Measurements from ENCODE around the gene IKZF4.
"Not testable (repeated sequence)": the region's sequence is repeated elsewhere in the genome, so short reads cannot be mapped to it uniquely, and the experiment has no call there.

Gene IKZF4

GRCh38 chr12:56038022-56038655, 17.3 kb downstream of the IKZF4 start:
- DNase-seq (ENCODE audit: low read depth, low spot score): no peak
- H3K36me3 ChIP-seq (ENCODE audit: control insufficient read depth, insufficient read depth, low read length): peaks cover 12% of the 10 kb centered on the region
- no peaks in the 10 kb centered on the region; the same call in 1 of the 2 replicates for H3K4me1 ChIP-seq (ENCODE audit: control insufficient read depth, insufficient read depth, low read length)
- no peak overlapping the region for H3K27ac ChIP-seq (ENCODE audit: low read length)
- no peaks in the 10 kb centered on the region for H3K27me3 ChIP-seq (ENCODE audit: control insufficient read depth, insufficient read depth, low read length)
- no peaks in the 10 kb centered on the region for H3K9me3 ChIP-seq (ENCODE audit: control insufficient read depth, insufficient read depth, low read length)
- no peak overlapping the region for H3K4me3 ChIP-seq (ENCODE audit: low read length)
- WGBS (ENCODE audit: insufficient coverage, insufficient read length): 100% methylated on average over 1 of the region's 2 CpGs

- no CpG with 5 or more reads among the region's 1 CpG for WGBS (ENCODE audit: insufficient coverage, insufficient read length)
- DNase-seq (ENCODE audit: low read depth, low spot score): no peak
- no peaks in the 10 kb centered on the region; the same call in none of the 2 replicates for H3K4me1 ChIP-seq (ENCODE audit: control insufficient read depth, insufficient read depth, low read length)
- no peaks in the 10 kb centered on the region for H3K27me3 ChIP-seq (ENCODE audit: control insufficient read depth, insufficient read depth, low read length)
- H3K27ac ChIP-seq (ENCODE audit: low read length): no peak overlapping the region
- H3K4me3 ChIP-seq (ENCODE audit: low read length): no peak overlapping the region
- H3K36me3 ChIP-seq (ENCODE audit: control insufficient read depth, insufficient read depth, low read length): peaks cover 12% of the 10 kb centered on the region
- H3K9me3 ChIP-seq (ENCODE audit: control insufficient read depth, insufficient read depth, low read length): no peaks in the 10 kb centered on the region
Observed at GRCh38 chr12:56040151-56040550, 19.3 kb downstream of the IKZF4 start.

DNA sequence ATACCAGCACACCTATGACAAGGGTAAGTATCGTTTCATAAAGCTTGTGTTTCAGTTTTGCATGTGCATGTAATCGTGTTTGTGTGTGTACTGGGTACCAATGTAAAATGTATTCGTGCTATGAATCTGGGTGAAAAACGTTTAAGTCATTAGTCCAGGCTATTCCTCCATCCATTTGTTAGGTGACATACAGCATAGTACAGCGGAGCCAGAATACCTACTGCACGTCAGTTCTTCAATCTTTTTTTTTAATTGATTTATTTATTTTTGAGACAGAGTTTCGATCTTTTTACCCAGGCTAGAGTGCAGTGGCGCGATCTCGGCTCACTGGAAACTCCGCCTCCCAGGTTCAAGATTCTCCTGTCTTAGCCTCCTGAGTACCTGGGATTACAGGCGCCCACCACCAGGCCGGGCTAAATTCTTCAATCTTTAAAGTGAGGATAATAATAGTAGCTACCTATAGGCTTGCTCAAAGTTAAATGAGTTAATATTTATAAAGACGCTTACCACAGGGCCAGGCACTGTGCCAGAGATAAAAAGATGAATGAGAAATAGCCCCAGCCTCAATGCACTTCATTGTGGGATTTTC, 20.2 kb downstream of the IKZF4 start:
- peaks cover 10% of the 10 kb centered on the region; the same call in 1 of the 2 replicates for H3K36me3 ChIP-seq (ENCODE audit: control insufficient read depth, insufficient read depth, low read length)
- H3K9me3 ChIP-seq (ENCODE audit: control insufficient read depth, insufficient read depth, low read length): no peaks in the 10 kb centered on the region
- H3K4me1 ChIP-seq (ENCODE audit: control insufficient read depth, insufficient read depth, low read length): no peaks in the 10 kb centered on the region; the same call in 1 of the 2 replicates
- no peaks in the 10 kb centered on the region for H3K27me3 ChIP-seq (ENCODE audit: control insufficient read depth, insufficient read depth, low read length)
- no peak overlapping the region for H3K27ac ChIP-seq (ENCODE audit: low read length)
- no peak for DNase-seq (ENCODE audit: low read depth, low spot score)
- H3K4me3 ChIP-seq (ENCODE audit: low read length): peak overlapping the region; percentile 14; the same call in 1 of the 2 replicates
- WGBS (ENCODE audit: insufficient coverage, insufficient read length): no CpG with 5 or more reads among the region's 14 CpGs

DNA sequence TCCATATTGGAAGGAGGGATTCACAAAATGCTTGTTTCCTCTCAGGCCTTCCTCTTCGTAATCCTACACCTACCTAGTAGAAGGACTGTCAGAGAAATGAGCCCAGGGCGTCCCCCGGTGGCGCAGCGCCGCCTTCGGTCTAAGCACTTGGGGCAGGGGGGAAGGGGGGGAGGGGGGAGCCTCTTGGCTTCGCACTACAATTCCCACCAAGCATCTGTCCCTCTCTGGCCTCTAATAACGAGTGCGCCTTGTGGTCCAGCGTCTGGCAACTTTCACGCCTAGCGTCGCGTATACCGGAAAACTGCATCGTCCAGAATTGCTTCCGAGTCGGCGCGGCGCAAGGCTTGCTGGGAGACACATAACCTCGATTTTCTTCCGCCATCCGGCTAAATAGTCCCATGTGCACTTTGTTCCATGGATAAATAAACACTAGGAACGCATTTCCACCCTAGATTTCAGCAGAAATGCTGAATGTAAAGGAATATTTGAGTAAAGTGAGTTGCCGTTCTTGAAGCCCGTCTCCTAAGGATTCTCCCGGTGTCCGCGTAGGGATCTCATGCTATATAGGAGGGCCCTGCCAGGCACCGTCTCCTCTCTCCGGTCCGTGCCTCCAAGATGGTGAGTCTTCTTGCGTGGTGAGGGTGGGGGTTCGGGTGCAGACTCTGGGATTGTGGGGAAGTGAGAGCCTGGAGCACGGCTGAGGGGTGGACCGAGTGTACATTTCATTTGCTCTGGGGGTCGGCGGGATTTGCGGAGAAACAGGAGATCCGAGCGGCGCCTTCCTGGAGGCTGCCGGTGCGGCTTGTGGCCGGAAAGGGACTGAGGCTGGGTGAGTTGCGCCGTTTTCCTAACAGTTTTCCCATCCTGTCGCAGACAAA, 20.9 kb downstream of the IKZF4 start, which contains the start of gene RPS26:
TSS of gene RPS26 (plus strand) at position 367 of the 878 bp plus-strand sequence. CDS start at position 616, 249 bp downstream.
- no peaks in the 10 kb centered on the region; the same call in 1 of the 2 replicates for H3K4me1 ChIP-seq (ENCODE audit: control insufficient read depth, insufficient read depth, low read length)
- peaks cover 10% of the 10 kb centered on the region; the same call in 1 of the 2 replicates for H3K36me3 ChIP-seq (ENCODE audit: control insufficient read depth, insufficient read depth, low read length)
- DNase-seq (ENCODE audit: low read depth, low spot score): peak; percentile 99
- no peak within 1 kb of the TSS for H3K27ac ChIP-seq (ENCODE audit: low read length)
- H3K27me3 ChIP-seq (ENCODE audit: control insufficient read depth, insufficient read depth, low read length): no peaks in the 10 kb centered on the region
- H3K9me3 ChIP-seq (ENCODE audit: control insufficient read depth, insufficient read depth, low read length): no peaks in the 10 kb centered on the region
- no CpG with 5 or more reads among the region's 50 CpGs for WGBS (ENCODE audit: insufficient coverage, insufficient read length)
- H3K4me3 ChIP-seq (ENCODE audit: low read length): peak within 1 kb of the TSS; percentile 90

DNA sequence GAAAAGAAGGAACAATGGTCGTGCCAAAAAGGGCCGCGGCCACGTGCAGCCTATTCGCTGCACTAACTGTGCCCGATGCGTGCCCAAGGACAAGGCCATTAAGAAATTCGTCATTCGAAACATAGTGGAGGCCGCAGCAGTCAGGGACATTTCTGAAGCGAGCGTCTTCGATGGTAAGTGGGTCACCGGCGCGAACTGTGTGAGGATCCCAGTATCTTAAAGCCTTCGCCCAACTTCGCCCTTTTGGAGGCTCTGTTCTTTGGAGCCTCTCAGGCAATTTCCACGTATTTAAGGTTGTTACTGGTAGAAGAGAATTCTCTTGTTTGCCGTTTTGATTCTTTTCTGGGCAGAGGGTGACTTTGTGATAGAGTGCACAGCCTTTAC, 21.6 kb downstream of the IKZF4 start:
- not testable (repeated sequence) for H3K4me1 ChIP-seq (ENCODE audit: control insufficient read depth, insufficient read depth, low read length); DNase-seq (ENCODE audit: low read depth, low spot score); H3K27ac ChIP-seq (ENCODE audit: low read length); H3K27me3 ChIP-seq (ENCODE audit: control insufficient read depth, insufficient read depth, low read length); H3K9me3 ChIP-seq (ENCODE audit: control insufficient read depth, insufficient read depth, low read length)
- peak overlapping the region; percentile 90 for H3K4me3 ChIP-seq (ENCODE audit: low read length)
- peaks cover 10% of the 10 kb centered on the region; the same call in 1 of the 2 replicates for H3K36me3 ChIP-seq (ENCODE audit: control insufficient read depth, insufficient read depth, low read length)
- no CpG with 5 or more reads among the region's 20 CpGs for WGBS (ENCODE audit: insufficient coverage, insufficient read length)

DNA sequence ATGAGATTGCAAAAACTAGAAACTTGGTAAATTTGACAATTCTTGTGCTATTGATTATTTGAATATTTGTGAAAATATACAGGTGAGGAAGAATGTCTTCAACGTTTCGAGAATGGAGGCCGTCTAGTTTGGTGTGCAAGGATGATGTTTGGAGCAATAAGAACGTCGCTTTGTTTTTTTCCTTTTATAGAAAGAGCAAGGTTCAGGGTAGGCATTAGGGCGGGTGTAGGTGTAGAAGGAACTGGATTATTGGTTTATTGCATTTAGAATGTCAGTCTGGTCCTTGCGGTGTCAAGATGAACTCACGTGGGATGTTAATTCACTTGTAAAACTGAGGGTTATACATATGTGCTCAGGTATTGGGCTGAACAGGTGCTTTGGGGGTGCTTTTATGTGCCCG, 22.0 kb downstream of the IKZF4 start:
- Histone ChIP-seq H3K4me3 (ENCODE audit: low read length) (peak overlapping the region; percentile 90; the same call in 1 of the 2 replicates), H3K36me3 (ENCODE audit: control insufficient read depth, insufficient read depth, low read length) (peaks cover 10% of the 10 kb centered on the region; the same call in 1 of the 2 replicates), H3K27me3 (ENCODE audit: control insufficient read depth, insufficient read depth, low read length) (no peaks in the 10 kb centered on the region), H3K4me1 (ENCODE audit: control insufficient read depth, insufficient read depth, low read length) (no peaks in the 10 kb centered on the region; the same call in 1 of the 2 replicates), H3K27ac (ENCODE audit: low read length) (no peak overlapping the region), H3K9me3 (ENCODE audit: control insufficient read depth, insufficient read depth, low read length) (no peaks in the 10 kb centered on the region)
- WGBS (ENCODE audit: insufficient coverage, insufficient read length): 100% methylated on average over 2 of the region's 9 CpGs
- no peak for DNase-seq (ENCODE audit: low read depth, low spot score)

DNA sequence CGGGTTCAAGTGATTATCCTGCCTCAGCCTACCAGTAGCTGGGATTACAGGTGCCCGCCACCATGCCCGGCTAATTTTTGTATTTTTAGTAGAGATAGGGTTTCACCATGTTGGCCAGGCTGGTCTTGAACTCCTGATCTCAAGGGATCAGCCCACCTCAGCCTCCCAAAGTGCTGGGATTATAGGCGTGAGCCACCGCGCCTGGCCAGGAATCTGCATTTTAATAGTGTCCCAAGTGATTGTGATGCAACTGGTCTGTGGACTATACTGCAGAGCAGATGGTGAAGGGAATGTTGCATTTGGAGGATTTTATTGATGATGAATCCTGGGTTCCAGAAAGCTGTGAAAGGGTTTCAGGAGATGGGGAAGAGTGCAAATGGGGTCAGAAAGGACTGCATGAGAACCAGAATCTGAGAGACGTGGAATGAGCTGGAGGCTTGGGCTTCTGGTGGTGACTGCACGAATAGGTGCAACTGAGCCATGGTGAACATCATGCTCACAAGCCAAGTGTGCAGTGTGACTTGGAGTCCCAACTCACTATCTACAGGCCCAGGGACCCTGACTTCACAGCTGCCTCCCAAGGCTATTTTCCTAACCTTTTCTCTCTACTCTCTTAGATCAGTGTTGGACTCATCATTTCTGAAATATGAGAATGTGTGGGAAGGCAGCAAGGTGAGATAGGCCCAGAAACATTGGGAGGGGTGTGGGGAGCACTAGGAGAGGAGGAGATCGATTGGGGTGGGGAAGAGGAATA, 25.4 kb downstream of the IKZF4 start:
- no peak overlapping the region for H3K27ac ChIP-seq (ENCODE audit: low read length)
- peaks cover 10% of the 10 kb centered on the region; the same call in 1 of the 2 replicates for H3K36me3 ChIP-seq (ENCODE audit: control insufficient read depth, insufficient read depth, low read length)
- DNase-seq (ENCODE audit: low read depth, low spot score): no peak
- H3K4me1 ChIP-seq (ENCODE audit: control insufficient read depth, insufficient read depth, low read length): no peaks in the 10 kb centered on the region; the same call in 1 of the 2 replicates
- no peak overlapping the region for H3K4me3 ChIP-seq (ENCODE audit: low read length)
- H3K27me3 ChIP-seq (ENCODE audit: control insufficient read depth, insufficient read depth, low read length): no peaks in the 10 kb centered on the region
- no peaks in the 10 kb centered on the region for H3K9me3 ChIP-seq (ENCODE audit: control insufficient read depth, insufficient read depth, low read length)
- WGBS (ENCODE audit: insufficient coverage, insufficient read length): no CpG with 5 or more reads among the region's 9 CpGs

- H3K9me3 ChIP-seq (ENCODE audit: control insufficient read depth, insufficient read depth, low read length): no peaks in the 10 kb centered on the region
- no peak overlapping the region for H3K27ac ChIP-seq (ENCODE audit: low read length)
- no peaks in the 10 kb centered on the region for H3K36me3 ChIP-seq (ENCODE audit: control insufficient read depth, insufficient read depth, low read length)
- no peaks in the 10 kb centered on the region for H3K27me3 ChIP-seq (ENCODE audit: control insufficient read depth, insufficient read depth, low read length)
- WGBS (ENCODE audit: insufficient coverage, insufficient read length): no CpG with 5 or more reads among the region's 6 CpGs
- H3K4me3 ChIP-seq (ENCODE audit: low read length): no peak overlapping the region
- DNase-seq (ENCODE audit: low read depth, low spot score): no peak
- no peaks in the 10 kb centered on the region for H3K4me1 ChIP-seq (ENCODE audit: control insufficient read depth, insufficient read depth, low read length)
Observed at GRCh38 chr12:56053407-56053893, 32.6 kb downstream of the IKZF4 start.

- not testable (repeated sequence) for H3K36me3 ChIP-seq (ENCODE audit: control insufficient read depth, insufficient read depth, low read length); H3K9me3 ChIP-seq (ENCODE audit: control insufficient read depth, insufficient read depth, low read length); H3K4me3 ChIP-seq (ENCODE audit: low read length); H3K4me1 ChIP-seq (ENCODE audit: control insufficient read depth, insufficient read depth, low read length); H3K27me3 ChIP-seq (ENCODE audit: control insufficient read depth, insufficient read depth, low read length); H3K27ac ChIP-seq (ENCODE audit: low read length); DNase-seq (ENCODE audit: low read depth, low spot score)
- WGBS (ENCODE audit: insufficient coverage, insufficient read length): no CpG with 5 or more reads among the region's 8 CpGs
Observed at GRCh38 chr12:56059964-56060363, 39.1 kb downstream of the IKZF4 start.
